Karpas-422 (cell line): ENCODE results near the gene TFAP2E. TPM values are rescaled to one million over a fixed set of nuclear protein-coding genes. Genes with fewer than 3 reads are reported as not detected.

ENCODE experiments used
- DNase-seq: peaks from one replicate; pipeline ENCODE4 v3.0.0-alpha.2; 2015
- H2AFZ ChIP-seq: fragments of 200-600 bp; sonication (generic); 2 replicates; pipeline ENCODE4 v1.6.1; 2014; ENCODE audit warnings: antibody characterized with exemption, low read length, mixed read lengths
- H3K27ac ChIP-seq: fragments of 200-600 bp; sonication (generic); 2 replicates; pipeline ENCODE4 v1.5.1; 2014; ENCODE audit warnings: mild to moderate bottlenecking, low read length, moderate library complexity
- H3K27me3 ChIP-seq: fragments of 200-600 bp; sonication (generic); 2 replicates; pipeline ENCODE4 v1.6.1; 2014; ENCODE audit warnings: low read length, mixed read lengths
- H3K36me3 ChIP-seq: fragments of 200-600 bp; sonication (generic); 2 replicates; pipeline ENCODE4 v1.6.1; 2014; ENCODE audit warnings: low read length, mixed read lengths; ENCODE audit not compliant: insufficient read depth
- H3K4me1 ChIP-seq: fragments of 200-600 bp; sonication (generic); 2 replicates; pipeline ENCODE4 v1.6.1; 2014; ENCODE audit warnings: mild to moderate bottlenecking, low read length, mixed read lengths
- H3K4me2 ChIP-seq: fragments of 200-600 bp; sonication (generic); 2 replicates; pipeline ENCODE4 v1.6.1; 2014; ENCODE audit warnings: low read length, low read depth, mild to moderate bottlenecking; ENCODE audit not compliant: poor library complexity, severe bottlenecking
- H3K4me3 ChIP-seq: fragments of 200-600 bp; sonication (generic); 2 replicates; pipeline ENCODE4 v1.5.1; 2014; ENCODE audit warnings: mild to moderate bottlenecking, antibody characterized with exemption, low read length, mixed read lengths
- H3K79me2 ChIP-seq: fragments of 200-600 bp; sonication (generic); 2 replicates; pipeline ENCODE4 v1.6.1; 2014; ENCODE audit warnings: mild to moderate bottlenecking, low read length, mixed read lengths
- H3K9ac ChIP-seq: fragments of 200-600 bp; sonication (generic); 2 replicates; pipeline ENCODE4 v1.6.0; 2014; ENCODE audit warnings: low read length
- H3K9me2 ChIP-seq: fragments of 200-600 bp; sonication (generic), shearing (Covaris generic); replicated peaks from 2 replicates; pipeline ENCODE4 v1.6.0; 2014; ENCODE audit warnings: mild to moderate bottlenecking, low read length, moderate library complexity; ENCODE audit not compliant: insufficient read depth
- H3K9me3 ChIP-seq: fragments of 300-700, 200-600 bp; sonication (generic); 2 replicates; pipeline ENCODE4 v1.6.1; 2014; ENCODE audit warnings: low read length, mixed read lengths
- H4K20me1 ChIP-seq: fragments of 200-600 bp; sonication (generic); 2 replicates; pipeline ENCODE4 v1.6.1; 2014; ENCODE audit warnings: mild to moderate bottlenecking, antibody characterized with exemption, low read length, low read depth; ENCODE audit not compliant: insufficient read depth
- total RNA-seq: library from RNA; depleted of rRNA; stranded (reverse); fragments of >200 nt; shearing (Covaris generic); gene quantifications from 2 replicates; pipeline ENCODE4 v1.2.3, GENCODE V29; 2014; ENCODE audit warnings: low replicate concordance

TFAP2E gene
- total RNA-seq, 1 experiment from 2014 or later: 0.56 TPM

DNA sequence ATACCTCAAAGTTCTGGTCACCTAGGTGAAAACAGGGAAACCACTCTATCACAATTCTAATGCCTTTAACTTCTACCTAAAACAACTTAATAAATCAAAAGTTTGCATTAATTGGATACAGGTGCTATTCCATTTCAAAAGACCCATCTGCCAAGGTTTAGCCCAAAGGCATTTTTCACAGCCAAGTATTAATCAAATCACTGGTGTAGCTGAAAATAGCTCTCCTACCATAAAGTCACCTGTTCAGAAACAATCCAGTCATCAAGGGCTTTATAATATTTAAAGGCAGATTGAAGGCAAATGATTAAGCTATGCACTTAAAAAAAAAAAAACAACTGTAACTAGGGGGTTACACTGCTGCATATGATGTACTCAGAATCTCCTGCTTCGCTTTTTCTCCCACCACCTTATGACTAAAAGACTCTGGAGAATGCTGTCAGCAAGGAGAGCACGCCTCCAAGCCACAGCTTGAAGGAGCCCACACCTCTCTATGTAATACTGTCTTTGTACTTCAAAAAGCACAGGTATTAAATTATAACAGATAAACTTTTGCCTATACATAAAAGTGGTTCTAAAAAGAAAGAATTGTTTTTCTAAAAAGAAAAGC lies 36.5 kb upstream of the TFAP2E start:
- no peak overlapping the region for H2AFZ ChIP-seq
- no peaks in the 10 kb centered on the region for H3K27me3 ChIP-seq
- H4K20me1 ChIP-seq: no peaks in the 10 kb centered on the region
- no peak overlapping the region for H3K4me3 ChIP-seq
- peaks cover 40% of the 10 kb centered on the region for H3K36me3 ChIP-seq
- H3K79me2 ChIP-seq: peaks cover 88% of the 10 kb centered on the region
- peaks cover 48% of the 10 kb centered on the region for H3K4me1 ChIP-seq
- H3K27ac ChIP-seq: peak overlapping the region; percentile 92
- H3K9me2 ChIP-seq: no peaks in the 10 kb centered on the region
- no peak overlapping the region for H3K9ac ChIP-seq
- no peak for DNase-seq
- no peaks in the 10 kb centered on the region; the same call in none of the 2 replicates for H3K9me3 ChIP-seq
- H3K4me2 ChIP-seq: peak overlapping the region; percentile 46

DNA sequence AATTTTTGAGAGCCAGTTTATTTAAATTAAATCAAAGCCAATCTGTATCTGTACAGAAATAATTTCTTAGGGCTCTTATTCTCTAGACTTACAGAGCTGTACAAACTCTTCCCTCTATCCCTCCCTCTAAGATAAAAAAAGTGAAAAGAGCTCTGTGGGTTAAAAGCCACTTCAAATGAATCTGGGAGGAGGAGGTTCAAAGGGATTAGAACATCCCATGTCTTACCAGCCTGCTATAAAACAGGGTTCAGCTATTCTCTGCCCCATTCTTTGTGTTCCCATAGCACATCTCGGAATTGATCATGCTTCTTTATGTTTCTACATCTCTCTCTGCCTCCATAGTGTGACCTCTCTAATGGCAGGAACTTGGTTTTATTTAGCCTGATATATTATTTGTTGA lies 35.3 kb upstream of the TFAP2E start:
- Histone ChIP-seq H3K4me2 (peak overlapping the region; percentile 46), H3K4me3 (no peak overlapping the region)

GRCh38 chr1:35539073-35539823 lies 33.9 kb upstream of the TFAP2E start:
- peak overlapping the region; percentile 54; the same call in 1 of the 2 replicates for H2AFZ ChIP-seq
- H3K36me3 ChIP-seq: peaks cover 21% of the 10 kb centered on the region
- H3K4me2 ChIP-seq: peak overlapping the region; percentile 57
- H3K79me2 ChIP-seq: peaks cover 91% of the 10 kb centered on the region
- H3K9ac ChIP-seq: peak overlapping the region; percentile 55
- no peaks in the 10 kb centered on the region for H3K9me3 ChIP-seq
- no peaks in the 10 kb centered on the region for H3K9me2 ChIP-seq
- no peaks in the 10 kb centered on the region for H4K20me1 ChIP-seq
- peak; percentile 68 for DNase-seq
- peak overlapping the region; percentile 43 for H3K4me3 ChIP-seq
- peak overlapping the region; percentile 92 for H3K27ac ChIP-seq
- H3K27me3 ChIP-seq: no peaks in the 10 kb centered on the region
- peaks cover 59% of the 10 kb centered on the region for H3K4me1 ChIP-seq

More for the DNA sequence above, 35.3 kb upstream of the TFAP2E start:
- Histone ChIP-seq H3K27me3 (no peaks in the 10 kb centered on the region), H3K9ac (peak overlapping the region; percentile 32), H3K36me3 (peaks cover 35% of the 10 kb centered on the region), H3K79me2 (peaks cover 91% of the 10 kb centered on the region), H3K27ac (peak overlapping the region; percentile 92), H3K4me1 (peaks cover 49% of the 10 kb centered on the region), H3K9me3 (no peaks in the 10 kb centered on the region), H4K20me1 (no peaks in the 10 kb centered on the region), H2AFZ (no peak overlapping the region), H3K9me2 (no peaks in the 10 kb centered on the region)
- DNase-seq: no peak

- Histone ChIP-seq H3K4me1 (peaks cover 59% of the 10 kb centered on the region), H3K4me2 (peak overlapping the region; percentile 57), H3K79me2 (peaks cover 94% of the 10 kb centered on the region), H3K9ac (peak overlapping the region; percentile 55), H2AFZ (no peak overlapping the region), H3K27ac (peak overlapping the region; percentile 92), H3K9me3 (no peaks in the 10 kb centered on the region), H3K27me3 (no peaks in the 10 kb centered on the region), H3K36me3 (peaks cover 24% of the 10 kb centered on the region), H4K20me1 (no peaks in the 10 kb centered on the region), H3K4me3 (peak overlapping the region; percentile 43; the same call in 1 of the 2 replicates), H3K9me2 (no peaks in the 10 kb centered on the region)
- peak; percentile 57 for DNase-seq
Observed at GRCh38 chr1:35539824-35540261, 33.3 kb upstream of the TFAP2E start.

DNA sequence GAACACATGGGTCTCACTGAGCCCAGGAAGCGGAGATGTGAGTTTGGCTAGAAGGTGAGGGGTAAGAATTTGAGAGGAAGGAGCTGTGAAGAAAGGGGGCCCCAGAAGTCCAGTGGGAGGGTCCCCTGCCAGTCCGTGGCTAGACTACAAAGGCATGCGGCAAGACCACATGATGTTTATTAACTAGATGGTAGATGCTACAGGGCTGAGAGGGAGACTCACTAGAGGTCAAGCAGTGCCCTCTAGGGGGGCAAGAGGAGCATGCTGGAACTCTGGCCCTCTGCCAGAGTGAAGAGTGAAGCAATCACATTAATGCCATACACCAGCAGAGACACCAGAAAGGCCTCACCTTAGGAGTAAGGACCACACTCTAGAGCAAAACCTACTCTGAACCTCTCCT lies 28.1 kb upstream of the TFAP2E start:
- Histone ChIP-seq H4K20me1 (no peaks in the 10 kb centered on the region), H3K9me2 (no peaks in the 10 kb centered on the region), H2AFZ (no peak overlapping the region), H3K27ac (no peak overlapping the region), H3K4me2 (no peak overlapping the region), H3K4me1 (peaks cover 19% of the 10 kb centered on the region), H3K4me3 (no peak overlapping the region), H3K9ac (no peak overlapping the region), H3K36me3 (peaks cover 41% of the 10 kb centered on the region), H3K79me2 (peaks cover 89% of the 10 kb centered on the region), H3K27me3 (no peaks in the 10 kb centered on the region), H3K9me3 (no peaks in the 10 kb centered on the region)
- DNase-seq: peak; percentile 85

DNA sequence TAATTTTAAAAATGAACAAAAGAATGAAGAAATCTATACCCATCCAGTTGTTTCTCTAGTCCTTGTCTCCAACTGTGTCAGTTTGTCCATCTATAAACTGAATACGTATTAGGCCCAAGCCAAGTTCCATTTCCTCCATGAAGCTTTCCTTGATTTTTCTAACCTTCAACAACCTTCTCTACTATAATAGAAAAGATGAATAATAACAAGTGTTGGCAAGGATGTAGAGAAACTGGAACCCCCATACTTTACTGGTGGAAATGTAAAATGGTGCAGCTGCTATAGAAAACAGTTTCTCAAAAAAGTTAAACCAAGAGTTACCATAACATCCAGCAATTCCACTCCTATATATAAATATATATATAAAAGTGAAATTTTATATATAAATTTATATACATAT lies 26.5 kb upstream of the TFAP2E start:
- Histone ChIP-seq H3K4me3 (no peak overlapping the region), H3K9me3 (no peaks in the 10 kb centered on the region), H3K36me3 (peaks cover 50% of the 10 kb centered on the region), H3K27me3 (no peaks in the 10 kb centered on the region), H3K27ac (no peak overlapping the region), H3K79me2 (peaks cover 89% of the 10 kb centered on the region), H3K9me2 (no peaks in the 10 kb centered on the region), H3K9ac (no peak overlapping the region), H3K4me1 (peaks cover 11% of the 10 kb centered on the region), H4K20me1 (no peaks in the 10 kb centered on the region), H3K4me2 (no peak overlapping the region), H2AFZ (no peak overlapping the region)
- no peak for DNase-seq

GRCh38 chr1:35553851-35554250 lies 19.3 kb upstream of the TFAP2E start:
- peaks cover 86% of the 10 kb centered on the region for H3K79me2 ChIP-seq
- no peak overlapping the region for H3K9ac ChIP-seq
- H2AFZ ChIP-seq: no peak overlapping the region
- H3K4me1 ChIP-seq: peaks cover 31% of the 10 kb centered on the region
- no peak for DNase-seq
- no peaks in the 10 kb centered on the region for H3K9me2 ChIP-seq
- H3K9me3 ChIP-seq: no peaks in the 10 kb centered on the region
- H3K4me3 ChIP-seq: no peak overlapping the region
- no peaks in the 10 kb centered on the region for H3K27me3 ChIP-seq
- peaks cover 35% of the 10 kb centered on the region for H3K36me3 ChIP-seq
- H4K20me1 ChIP-seq: peaks cover 4% of the 10 kb centered on the region; the same call in 1 of the 2 replicates
- no peak overlapping the region for H3K27ac ChIP-seq
- no peak overlapping the region for H3K4me2 ChIP-seq
